HuH-7 (cell line): ENCODE results near the gene LINC01488.

Experiments used
- DNase-seq: peaks from one replicate; pipeline ENCODE4 v3.0.0; 2011; ENCODE audit warnings: low spot score

Gene LINC01488

DNA sequence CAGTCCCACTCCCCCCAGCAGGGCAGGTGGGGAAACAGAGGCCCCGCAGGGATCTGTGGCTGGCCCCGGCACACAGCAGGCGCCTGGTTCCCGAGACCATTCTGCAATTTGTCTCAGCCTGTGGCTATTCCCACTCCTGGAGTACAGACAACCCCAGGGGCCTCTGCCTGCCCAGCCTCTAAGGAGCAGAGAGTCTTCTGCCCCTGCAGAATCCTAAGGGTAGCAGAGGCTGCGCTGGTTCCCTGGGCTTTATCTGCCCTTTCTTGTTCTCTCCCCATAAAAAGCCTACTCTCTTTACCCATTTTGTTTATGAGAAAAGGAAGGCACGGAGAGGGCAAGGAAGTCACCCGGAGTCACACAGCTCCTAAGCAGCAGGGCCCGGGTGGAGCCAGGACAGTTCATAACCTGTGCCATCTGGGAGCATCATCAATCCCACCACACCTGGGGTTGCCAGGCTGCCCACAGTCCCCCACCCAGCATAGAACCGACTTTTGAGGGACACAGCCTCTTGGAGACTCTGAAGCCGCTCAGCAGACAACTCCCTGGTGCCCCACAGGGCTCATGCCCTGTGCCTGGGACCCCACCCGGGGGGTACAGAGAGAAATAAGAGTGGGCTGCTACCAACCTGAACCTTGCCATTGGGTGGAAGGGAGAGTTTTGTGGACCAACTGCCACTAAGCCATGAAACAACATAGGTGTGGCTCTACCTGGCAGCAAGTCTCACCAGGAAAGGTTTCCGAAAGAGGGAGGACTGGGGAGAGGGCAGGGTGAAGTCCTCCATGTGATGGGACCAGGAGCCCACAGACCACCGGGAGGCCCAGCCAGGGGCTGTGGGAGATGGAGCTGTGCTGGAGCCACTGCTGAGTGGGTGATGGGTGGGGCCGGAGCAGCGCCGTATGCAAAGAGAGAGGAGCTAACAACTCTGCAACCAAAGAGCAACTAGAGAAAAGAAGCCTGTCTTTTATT, 17.2 kb upstream of the LINC01488 start:
- no peak for DNase-seq

DNA sequence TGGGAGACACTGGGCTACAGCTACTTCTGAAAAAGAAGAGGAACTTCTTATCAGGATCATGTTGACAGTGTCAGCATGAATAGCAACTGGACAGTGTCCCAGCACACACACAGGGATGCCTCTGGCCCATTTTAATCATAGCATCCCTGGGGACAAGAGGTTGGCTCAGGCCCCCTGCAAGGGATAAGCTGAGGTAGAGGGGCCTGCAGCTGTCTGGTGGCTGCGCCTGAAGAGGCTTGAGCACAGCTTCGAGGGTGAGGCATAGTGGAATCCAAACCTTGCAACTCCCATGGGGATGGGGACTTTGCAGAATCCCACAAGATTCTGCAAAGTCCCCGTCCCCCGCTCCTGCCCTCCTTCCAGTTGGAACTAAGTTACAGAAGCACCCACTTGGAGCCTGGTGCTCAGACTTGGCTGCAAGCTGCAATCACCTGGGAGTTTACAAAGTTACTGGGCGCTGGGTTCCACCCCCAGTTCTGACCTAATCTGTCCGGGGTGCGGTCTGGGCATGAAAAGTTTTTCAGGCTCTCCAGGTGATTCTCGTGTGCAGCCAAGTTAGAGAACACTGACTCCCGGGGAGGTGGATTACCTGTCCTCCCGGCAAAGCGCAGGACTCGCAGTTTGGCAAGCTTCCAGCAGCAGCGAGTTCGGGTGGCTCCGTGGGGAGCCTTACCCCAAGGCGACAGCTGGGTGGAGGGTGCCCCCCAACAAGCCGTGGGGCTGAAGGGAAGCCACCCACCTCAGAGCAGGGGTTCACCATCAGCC, 16.0 kb upstream of the LINC01488 start:
- DNase-seq: no peak

DNA sequence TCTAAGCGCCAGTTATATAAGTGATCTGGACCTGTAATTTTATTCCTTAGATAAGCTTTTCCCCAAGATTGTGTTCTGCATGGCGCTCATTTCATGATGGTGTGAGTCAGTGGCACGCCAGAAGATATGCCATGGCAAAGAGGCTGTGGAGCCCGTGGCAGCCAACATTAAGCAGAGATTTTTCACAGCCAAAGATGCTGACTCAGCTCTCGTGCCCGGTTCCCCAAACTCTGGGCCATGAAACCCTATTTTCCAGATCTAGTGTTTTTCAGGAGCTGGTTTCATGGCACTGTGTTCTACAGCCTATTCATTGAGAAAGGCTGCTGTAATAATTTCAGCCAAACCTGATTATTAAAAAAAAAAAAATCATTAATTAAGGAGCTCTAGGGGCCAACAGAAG, 15.4 kb upstream of the LINC01488 start:
- DNase-seq: no peak

DNA sequence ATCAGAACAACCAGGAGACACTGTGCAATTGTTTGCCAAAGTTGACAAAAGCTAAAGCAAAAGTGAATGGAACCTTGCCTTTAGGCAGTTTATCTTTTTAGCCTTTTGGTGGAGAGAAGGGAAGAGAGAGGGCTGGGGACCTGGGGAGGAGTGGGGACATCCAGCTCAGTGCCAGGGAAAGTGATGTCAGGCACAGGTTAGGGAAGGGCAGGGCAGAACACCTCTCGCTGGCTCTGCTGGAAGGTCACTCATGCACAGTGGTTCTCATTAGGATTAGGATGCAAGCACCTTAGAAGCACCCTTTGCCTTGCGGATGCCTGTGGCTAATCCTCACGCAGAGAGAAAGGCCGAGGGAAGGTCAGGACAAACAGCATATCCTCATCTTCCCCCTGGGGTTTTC, 14.3 kb upstream of the LINC01488 start:
- no peak for DNase-seq

DNA sequence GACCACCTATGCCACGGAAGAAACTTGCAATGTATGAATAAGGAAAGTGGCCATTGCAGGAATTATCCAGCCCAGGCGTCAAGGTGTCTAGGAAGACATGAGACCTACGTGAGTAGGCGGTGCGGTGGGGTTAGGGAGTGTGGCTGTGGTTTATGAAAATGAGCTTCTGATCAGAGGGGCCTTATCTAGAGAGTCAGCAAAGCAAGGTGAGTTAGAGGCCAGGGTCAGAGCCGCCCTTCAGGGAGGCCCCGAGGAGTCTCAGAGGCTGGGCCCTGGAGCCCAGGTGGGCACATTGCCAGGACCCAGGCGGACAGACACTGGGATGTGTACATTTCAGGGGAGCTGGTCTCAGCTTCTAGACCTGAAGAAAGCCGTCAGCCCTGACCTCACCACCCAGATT, 13.8 kb upstream of the LINC01488 start:
- DNase-seq: no peak

DNA sequence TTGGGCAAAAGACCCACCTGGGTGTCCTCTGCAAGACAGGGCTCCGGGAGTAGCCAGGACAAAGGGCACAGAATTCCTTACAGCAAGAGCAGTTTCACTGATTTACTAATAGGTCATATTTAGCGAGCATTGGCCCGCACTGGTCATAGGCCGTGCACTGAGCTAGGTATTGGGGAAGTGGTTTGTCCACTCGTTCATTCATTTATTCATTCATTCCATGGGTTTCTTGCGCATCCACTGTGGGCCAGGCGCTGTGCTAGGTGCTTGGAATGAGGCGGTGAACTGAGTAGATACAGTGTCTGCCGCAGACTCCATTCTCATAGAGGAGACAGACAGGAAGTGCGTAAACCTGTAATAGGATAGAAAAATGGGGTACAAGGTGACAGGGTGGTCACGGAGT, 13.2 kb upstream of the LINC01488 start:
- DNase-seq: no peak

DNA sequence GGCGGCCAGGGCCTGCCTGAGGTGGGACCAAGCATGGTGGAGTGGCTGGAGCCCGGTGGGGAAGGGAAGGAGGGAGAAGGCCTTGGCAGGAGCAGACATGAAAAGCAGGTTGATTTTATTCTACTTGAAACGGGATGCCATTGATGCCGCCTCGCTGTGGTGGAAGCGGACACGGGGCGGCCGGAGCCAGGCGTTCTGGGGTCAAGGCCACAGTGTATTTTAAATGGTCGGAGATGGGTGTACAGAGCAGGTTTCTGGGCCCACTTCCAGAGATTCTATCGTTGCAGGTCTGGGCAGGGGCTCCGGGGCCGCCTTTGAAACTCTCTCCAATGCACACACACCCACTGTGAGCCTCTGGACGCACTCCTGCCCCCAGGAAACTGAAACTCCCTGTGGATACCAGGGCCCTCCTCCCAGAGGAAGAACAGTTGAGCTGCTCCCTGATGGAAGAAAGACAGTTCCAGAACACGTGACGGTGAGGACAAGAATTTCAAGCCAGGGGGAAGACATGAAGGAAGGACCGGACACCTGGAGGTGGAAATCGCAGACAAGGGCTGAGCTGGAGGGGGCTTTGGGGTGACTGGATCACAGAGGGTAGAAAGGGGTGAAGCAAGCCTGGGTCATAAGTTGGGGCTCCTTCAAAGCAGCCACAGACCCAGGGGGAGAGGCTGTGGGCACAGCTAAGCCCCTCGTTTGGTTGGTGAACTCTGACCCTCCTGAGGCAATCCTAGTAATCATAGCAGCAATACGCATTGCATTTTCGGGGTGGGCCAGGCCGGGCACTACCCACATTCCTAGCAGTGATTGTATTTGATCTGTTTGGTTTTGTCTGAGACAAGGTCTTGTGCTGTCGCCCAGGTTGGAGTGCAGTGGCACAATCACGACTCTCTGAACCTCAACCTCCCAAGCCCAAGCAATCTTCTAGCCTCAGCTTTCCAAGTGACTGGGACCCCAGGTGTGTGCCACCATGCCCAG, 12.3 kb upstream of the LINC01488 start:
- DNase-seq: no peak

DNA sequence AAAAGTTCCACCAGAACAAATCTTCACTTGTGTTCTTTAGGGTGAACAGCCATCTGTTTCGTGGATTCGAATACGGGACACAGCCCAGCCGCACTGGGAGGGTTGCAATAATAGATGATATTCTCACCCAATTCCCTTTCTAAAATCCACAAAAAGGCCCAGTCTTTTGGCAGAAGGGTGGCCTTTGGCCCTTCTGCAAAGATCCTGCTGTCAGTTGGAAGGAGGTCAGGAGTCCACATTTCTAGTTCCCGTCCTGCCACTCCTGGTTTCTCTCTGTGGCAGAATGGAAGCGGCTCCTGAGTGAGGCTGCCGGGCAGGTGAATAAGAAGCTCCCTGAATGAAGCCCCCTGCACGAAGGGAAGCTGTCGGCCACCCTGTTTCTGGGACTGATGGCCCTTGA, 11.2 kb upstream of the LINC01488 start:
- peak; percentile 95 for DNase-seq

DNA sequence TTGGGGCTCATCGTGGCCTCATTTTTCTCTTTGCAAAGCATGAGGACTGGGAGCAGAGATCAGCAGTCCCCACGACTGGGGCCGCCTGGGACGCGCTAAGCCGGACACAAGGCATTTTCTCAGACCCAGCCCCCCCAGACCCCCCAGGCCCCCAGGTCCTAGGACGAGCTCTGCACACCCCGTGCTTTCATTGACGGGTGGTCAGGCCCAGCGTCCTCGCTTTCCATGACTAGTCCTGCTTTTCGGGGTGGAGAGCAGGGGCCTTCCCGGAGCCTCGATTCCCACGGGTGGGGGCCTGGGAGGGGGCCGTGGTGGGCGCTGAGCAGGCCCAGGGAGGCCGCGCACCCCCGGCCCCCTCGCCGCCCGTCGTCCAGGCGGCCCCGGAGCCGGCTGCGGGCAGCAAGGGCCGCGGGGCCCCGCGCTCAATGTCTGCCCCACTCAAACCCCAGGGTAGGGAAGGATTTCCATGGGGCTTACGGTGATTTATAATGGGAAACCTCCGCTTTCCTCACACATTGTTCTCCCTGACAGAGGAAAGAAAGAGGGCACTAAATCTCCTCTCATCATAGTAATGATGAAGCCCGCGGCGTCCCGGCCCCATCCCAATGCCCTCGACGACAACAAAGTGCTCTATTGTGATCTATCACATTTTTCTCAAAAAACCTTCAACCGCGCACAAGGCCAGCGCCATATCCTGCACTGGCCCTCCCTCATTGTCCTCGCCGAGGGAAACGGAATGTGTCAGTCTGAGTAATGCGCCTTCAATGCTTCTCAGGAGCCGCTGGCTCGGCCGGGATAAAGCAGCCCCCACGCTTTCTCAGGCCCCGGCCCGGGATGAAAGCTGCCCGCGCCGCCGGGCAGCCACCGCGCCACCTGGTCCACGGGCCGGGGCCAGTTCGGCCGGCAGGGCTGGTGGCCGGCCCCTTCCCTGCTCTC, 10.4 kb upstream of the LINC01488 start:
- DNase-seq: no peak

DNA sequence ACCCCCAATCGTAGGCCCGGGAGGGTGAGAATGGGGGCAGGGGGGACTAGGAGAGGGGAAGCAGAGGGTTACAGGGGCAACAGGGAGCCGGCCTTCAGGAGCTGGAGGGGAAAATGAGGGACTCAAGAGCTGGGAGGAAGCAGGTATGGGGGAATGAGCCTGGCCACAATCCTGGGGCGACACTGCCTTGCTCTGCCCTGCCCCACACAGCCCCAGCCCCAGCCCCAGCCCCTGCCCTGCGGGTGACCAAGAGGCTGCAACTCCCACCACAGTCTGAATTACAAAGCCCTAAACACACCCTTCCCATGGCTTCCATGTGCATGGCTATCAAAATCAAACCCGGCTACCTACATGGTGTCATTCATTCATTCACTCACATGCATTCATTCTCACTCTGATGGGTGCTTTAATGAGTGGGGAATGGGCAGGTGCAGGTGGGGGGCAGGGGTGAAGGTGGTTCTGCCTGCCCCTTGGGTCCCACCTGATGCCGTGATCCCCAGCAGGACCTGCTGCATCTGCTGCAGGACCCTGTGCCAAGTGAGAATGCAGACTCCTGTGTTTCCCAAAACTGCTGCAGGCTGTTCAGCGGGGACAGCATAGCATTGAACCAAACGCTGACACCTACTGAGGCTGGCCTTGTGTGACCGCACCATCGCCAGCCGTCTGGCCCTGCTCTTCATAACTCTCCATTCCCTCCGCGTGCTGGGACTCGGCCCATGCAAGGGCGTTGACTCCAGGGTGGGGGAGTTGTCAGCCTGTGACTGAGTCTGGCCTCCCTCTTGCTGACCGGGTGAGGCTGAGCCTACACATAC, 9.5 kb upstream of the LINC01488 start:
- DNase-seq: no peak

DNA sequence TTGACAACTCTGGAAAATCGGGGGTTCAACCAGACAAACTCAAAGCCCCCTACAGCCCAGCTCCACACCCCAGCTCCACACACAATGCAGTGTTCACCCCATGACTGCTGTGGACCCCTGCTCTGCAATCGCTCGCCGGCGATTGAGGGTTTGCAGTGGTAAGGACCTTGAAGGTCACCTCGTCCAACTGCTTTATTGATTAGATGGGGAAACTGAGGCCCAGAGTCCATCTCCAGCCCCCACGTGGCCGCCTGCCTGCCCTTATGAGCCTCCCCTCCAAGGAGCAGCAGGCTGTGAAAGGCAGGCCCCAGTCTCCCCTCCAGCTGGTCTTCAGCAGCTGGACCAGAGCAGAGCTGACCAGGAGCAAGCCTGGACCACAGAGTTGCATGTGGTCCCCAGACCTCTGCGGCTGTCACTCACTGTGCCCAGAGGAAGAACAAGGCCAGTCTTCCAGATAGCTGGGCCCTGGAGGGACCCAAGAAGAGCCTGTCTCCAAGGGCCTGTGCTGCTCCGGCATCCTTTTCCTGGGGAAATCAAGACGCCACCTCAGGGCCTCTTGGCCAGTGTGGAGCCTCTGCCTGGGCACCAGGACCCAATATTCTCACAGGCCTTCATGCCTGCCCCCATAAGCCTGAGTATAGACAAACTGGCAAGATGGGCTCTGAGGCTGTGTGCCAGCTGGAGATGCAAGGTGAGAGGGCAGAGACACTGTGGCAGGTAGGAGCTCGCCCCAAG, 8.8 kb upstream of the LINC01488 start:
- DNase-seq: no peak

DNA sequence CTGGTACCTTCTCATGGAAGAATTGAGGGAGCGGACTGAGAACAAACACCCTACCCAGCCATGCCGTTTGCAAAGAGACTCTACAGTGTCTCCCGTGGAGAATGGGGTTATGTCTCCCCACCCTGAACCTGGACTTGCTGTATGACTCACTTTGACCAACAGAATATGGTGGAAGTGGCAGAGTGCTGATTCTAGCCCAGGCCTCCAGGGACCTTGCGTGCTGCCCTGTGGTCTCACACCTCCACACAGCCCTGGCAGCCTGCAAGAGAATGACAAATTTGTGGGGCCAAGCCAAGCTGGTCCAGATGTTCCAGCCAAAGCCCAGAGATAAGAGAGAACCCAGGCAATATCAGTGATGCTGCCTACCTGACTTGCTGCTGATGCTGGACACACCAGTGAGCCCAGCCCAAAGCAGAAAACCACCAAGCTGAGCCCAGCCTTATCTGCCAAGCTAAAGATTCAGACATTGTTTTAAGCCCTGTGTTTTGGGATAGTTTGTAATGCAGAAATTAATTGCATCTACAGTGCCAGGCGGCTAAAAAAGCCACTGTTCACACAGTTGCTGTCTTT, 8.1 kb upstream of the LINC01488 start:
- no peak for DNase-seq

DNA sequence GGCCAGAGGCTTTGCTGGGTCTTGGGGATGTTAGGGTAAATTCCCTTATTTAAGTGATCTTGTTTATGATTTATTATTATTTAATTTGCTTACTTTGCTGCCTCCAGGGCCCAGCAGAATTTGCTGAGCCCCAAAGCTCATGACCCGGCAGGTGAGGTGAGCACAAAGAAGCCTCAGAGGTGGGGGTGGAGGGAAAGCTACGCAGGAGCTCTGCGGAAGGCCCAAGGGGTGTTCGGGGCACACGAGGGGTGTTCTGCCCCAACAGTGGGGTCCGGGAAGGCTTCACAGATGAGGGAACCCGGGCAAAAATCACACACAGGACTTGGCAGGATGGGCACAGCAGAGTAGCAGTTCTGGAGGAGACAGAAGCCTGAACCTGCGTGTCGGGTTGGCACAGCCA, 6.7 kb upstream of the LINC01488 start:
- no peak for DNase-seq

DNA sequence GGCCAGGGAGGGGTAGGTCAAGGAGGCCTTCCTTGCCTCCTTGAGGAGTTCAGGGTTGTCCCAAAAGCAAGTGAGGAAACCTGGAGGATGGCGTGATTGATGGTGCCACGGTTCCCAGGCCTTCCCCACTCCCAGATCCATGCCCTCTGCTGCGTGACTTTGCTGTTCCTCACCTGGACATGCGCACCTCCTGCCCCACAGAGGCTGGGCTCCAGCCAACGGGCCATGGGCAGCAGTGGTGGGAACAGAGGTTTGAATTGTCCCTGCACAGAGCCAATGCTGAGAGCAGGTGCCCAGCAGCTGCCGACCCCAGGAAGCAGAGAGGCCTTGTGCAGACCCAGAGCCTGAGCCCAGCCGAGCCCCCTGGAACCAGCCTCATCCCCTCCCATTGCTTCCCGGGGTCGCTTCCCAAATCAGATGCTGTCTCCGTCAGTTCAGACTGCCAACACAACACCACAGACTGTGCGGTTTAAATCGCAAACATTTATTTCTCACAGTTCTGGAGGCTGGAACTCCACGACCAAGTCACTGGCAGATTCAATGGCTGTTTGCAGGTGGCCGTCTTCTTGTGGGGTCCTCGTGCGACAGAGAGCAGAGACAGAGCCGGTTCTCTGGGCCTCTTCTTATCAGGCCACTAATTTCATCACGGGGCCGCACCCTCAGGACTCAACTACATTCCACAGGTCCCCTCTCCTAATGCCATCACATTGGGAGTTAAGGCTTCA, 6.2 kb upstream of the LINC01488 start:
- no peak for DNase-seq

DNA sequence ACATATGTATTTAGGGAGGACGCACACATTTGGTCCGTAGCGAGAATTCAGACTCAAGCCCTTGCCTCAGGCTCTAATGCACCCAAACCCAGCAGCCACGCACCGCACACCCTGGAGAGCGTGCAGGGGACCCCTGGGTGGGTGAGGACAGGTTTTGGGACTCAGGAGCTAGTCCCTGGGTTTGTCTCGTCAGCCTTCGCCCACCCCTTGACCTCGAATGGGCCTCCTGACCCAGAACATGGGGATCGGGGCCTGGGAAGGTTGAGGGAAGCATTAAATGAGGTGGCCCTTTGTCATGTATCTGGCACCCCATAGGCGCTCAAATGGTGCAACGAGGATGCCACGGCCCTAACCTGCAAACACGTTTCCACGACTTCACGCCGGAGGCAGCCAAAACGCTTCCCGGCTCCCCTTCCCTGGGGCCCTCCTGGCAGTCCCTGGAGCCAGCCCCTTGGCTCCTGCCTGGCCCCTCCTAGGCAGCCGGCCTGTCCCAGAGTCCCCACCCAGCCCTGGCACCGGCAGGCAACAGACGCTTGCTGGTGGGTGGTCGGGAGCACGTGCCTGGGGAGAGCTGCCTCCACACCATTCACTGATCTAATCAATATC, 5.5 kb upstream of the LINC01488 start:
- DNase-seq: no peak

DNA sequence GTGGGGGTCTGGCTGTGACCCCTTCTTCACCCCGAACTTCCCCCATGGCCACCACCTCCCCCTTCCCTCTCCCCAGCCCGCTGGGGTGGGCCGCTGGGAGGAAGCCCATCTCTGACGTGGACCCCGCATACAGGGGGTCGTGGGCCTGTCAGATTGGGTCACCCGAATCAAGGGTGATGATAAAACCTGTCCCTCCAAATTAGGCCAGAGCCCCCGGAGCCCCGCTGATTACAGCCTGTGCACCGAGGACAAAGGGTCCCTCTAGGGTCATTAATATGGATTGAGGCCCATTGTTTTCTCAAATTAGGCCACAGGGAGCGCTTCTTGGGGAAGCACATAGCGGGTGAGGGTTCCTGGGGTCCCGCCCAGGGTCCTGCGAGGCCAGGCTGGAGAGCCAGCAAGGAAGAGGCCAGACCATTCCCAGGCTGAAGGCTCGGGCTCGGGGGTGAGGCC, 4.9 kb upstream of the LINC01488 start:
- DNase-seq: no peak

DNA sequence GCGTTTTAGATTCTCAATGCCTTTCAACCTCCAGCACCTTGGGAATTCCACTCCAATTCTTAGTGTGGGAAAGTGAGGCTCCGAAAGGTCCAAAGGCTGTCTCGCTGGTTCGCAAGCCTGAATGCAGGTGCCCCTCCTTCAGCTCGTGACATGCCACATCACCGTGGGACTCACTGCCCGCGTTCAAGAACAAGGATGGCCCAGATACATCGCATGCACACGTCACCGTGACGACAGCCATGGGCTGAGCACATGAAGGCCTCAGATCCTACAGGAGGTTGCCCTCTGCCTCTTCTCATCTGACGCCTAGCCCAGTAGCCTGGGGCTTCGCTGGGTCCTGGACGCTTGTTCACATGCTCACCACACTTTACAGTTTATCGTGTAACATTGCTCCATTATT, 4.4 kb upstream of the LINC01488 start:
- DNase-seq: no peak
